HCT116 (cell line): ENCODE results near the gene PPM1H. TPM values are rescaled to one million over a fixed set of nuclear protein-coding genes. Genes with fewer than 3 reads are reported as not detected.

Experiments
- ATAC-seq: fragments of 200-7000 bp; cut with Tn5 transposase; 2 replicates; pipeline ENCODE4 v1.9.1; 2020; ENCODE audit warnings: mild to moderate bottlenecking, moderate library complexity
- BruUV-seq: library from RNA; stranded (reverse); fragments of 400-500 nt; replicated peaks from 2 replicates; lab custom pipeline; 2021; lab: Mats Ljungman, UMichigan
- CTCF ChIA-PET: fragments of 300-600 bp; sonication (Branson Sonifier 250); formaldehyde crosslinking; loops from one replicate; lab custom pipeline; 2021; ENCODE audit warnings: antibody characterized with exemption; lab: Charles Lee
- POLR2A ChIA-PET: fragments of 300-600, 350-600 bp; sonication (Branson Sonifier 250); formaldehyde crosslinking; loops from one replicate; lab custom pipeline; 2021; ENCODE audit warnings: antibody characterized with exemption; lab: Charles Lee
- RAD21 ChIA-PET, 2 experiments: fragments of 300-600 bp; sonication (Branson Sonifier 250); formaldehyde crosslinking; loops; one replicate each; lab custom pipeline; 2023; ENCODE audit warnings: low total read pairs in 2 of 2; ENCODE audit not compliant: uncharacterized antibody in 2 of 2, unreplicated experiment in 2 of 2, low non-redundant PET in 1 of 2; lab: Charles Lee
- DNase-seq: peaks from one replicate; pipeline ENCODE4 v3.0.0-alpha.2; 2010; ENCODE audit warnings: low read depth, low spot score
- H2AFZ ChIP-seq: fragments of 200-600 bp; shearing (Covaris generic), sonication (generic); 2 replicates; pipeline ENCODE4 v1.6.1; 2017; ENCODE audit warnings: low read depth, mixed run types, mixed read lengths, antibody characterized with exemption, low read length; ENCODE audit not compliant: poor library complexity, severe bottlenecking
- H3K27ac ChIP-seq: 2 replicates; pipeline ENCODE4 v1.5.1; 2012; ENCODE audit warnings: low read depth, low read length
- H3K27me3 ChIP-seq: fragments of 200-600 bp; sonication (generic); 2 replicates; pipeline ENCODE4 v1.6.1; 2016; ENCODE audit warnings: mixed run types, low read length, mixed read lengths; ENCODE audit not compliant: insufficient read depth
- H3K36me3 ChIP-seq, 2 experiments: fragments of 200-500 bp in 1 of 2; fragments of 200-600 bp in 1 of 2; sonication (Bioruptor generic) in 1 of 2; sonication (generic) in 1 of 2; 2 replicates each; pipeline versions ENCODE4 v1.5.1 to v1.6.1; 2014 to 2016; ENCODE audit warnings: low read length in 2 of 2, inconsistent platforms in 1 of 2, mixed read lengths in 1 of 2, mixed run types in 1 of 2; ENCODE audit not compliant: insufficient read depth in 2 of 2, control insufficient read depth in 1 of 2
- H3K4me1 ChIP-seq, 2 experiments: fragments of 200-600 bp in 1 of 2; sonication (generic) in 1 of 2; 2 replicates each; pipeline versions ENCODE4 v1.5.1 to v1.6.1; 2012 to 2017; ENCODE audit warnings: low read length in 2 of 2, inconsistent platforms in 1 of 2, mild to moderate bottlenecking in 1 of 2, mixed read lengths in 1 of 2, mixed run types in 1 of 2, moderate library complexity in 1 of 2; ENCODE audit not compliant: insufficient read depth in 2 of 2, control insufficient read depth in 1 of 2
- H3K4me2 ChIP-seq: fragments of 200-600 bp; sonication (generic); 2 replicates; pipeline ENCODE4 v1.6.1; 2017; ENCODE audit warnings: mixed run types, low read length, mixed read lengths
- H3K4me3 ChIP-seq, 2 experiments: fragments of 200-600 bp in 1 of 2; sonication (generic) in 1 of 2; replicated peaks in 1 of 2; 2 replicates each; pipeline ENCODE4 v1.5.1; 2011 to 2016; ENCODE audit warnings: low read length in 2 of 2, control low read depth in 1 of 2, low read depth in 1 of 2, mild to moderate bottlenecking in 1 of 2, mixed read lengths in 1 of 2, mixed run types in 1 of 2
- H3K79me2 ChIP-seq: fragments of 200-600 bp; sonication (generic); 2 replicates; pipeline ENCODE4 v1.6.1; 2017; ENCODE audit warnings: mild to moderate bottlenecking, mixed run types, low read length, moderate library complexity, mixed read lengths; ENCODE audit not compliant: insufficient read depth
- H3K9ac ChIP-seq: fragments of 200-600 bp; sonication (generic); 2 replicates; pipeline ENCODE4 v1.6.1; 2016; ENCODE audit warnings: low read length, mixed read lengths
- H3K9me2 ChIP-seq: fragments of 200-600 bp; sonication (generic), shearing (Covaris generic); 2 replicates; pipeline ENCODE4 v1.6.1; 2017; ENCODE audit warnings: mixed run types, mild to moderate bottlenecking, moderate library complexity; ENCODE audit not compliant: insufficient read depth
- H3K9me3 ChIP-seq, 2 experiments: fragments of 200-500 bp in 1 of 2; fragments of 200-600 bp in 1 of 2; sonication (Bioruptor generic) in 1 of 2; sonication (generic) in 1 of 2; 2 replicates each; pipeline ENCODE4 v1.6.1; 2014 to 2017; ENCODE audit warnings: low read length in 2 of 2, mixed read lengths in 2 of 2, inconsistent platforms in 1 of 2, low read depth in 1 of 2, mild to moderate bottlenecking in 1 of 2, mixed run types in 1 of 2, moderate library complexity in 1 of 2; ENCODE audit not compliant: control insufficient read depth in 1 of 2, insufficient read depth in 1 of 2
- H4K20me1 ChIP-seq: fragments of 200-600 bp; sonication (generic), shearing (Covaris generic); 2 replicates; pipeline ENCODE4 v1.6.1; 2017; ENCODE audit warnings: mixed run types, mild to moderate bottlenecking, moderate library complexity; ENCODE audit not compliant: insufficient read depth
- ATF3 ChIP-seq: IDR thresholded peaks from 2 replicates; pipeline ENCODE4 v1.6.1; 2012
- FOSL1 ChIP-seq: IDR thresholded peaks from 2 replicates; pipeline ENCODE4 v1.6.1; 2012; ENCODE audit warnings: low read depth
- MAX ChIP-seq: IDR thresholded peaks from 2 replicates; pipeline ENCODE4 v1.6.1; 2012
- REST ChIP-seq: IDR thresholded peaks from 2 replicates; pipeline ENCODE4 v1.6.1; 2012; ENCODE audit warnings: low read depth
- SIN3A ChIP-seq: IDR thresholded peaks from 2 replicates; pipeline ENCODE4 v1.6.1; 2012; ENCODE audit warnings: low read depth
- intact Hi-C: fragments of 100-400 bp; cut with micrococcal nuclease; formaldehyde crosslinking; loops from 2 replicates; pipeline ENCODE4 v1.10.0; 2022
- total RNA-seq: library from RNA; stranded (reverse); gene quantifications from one replicate; pipeline ENCODE4 v1.2.1, GENCODE V29; 2021; ENCODE audit not compliant: unreplicated experiment

Gene PPM1H
- total RNA-seq, 1 experiment from 2014 or later: 8.0 TPM

GRCh38 chr12:62757048-62757447 lies 177.9 kb downstream of the PPM1H start (continued):
- no peak for TF ChIP-seq REST

- no peak overlapping the region for H3K9ac ChIP-seq
- H3K4me1 ChIP-seq: no peaks in the 10 kb centered on the region; a peak in 1 of 4 replicates
- BruUV-seq: no TSS peak
- no peak for ATAC-seq
- ChIA-PET CTCF (no interaction called here), POLR2A (no interaction called here)
- no peak for DNase-seq
- TF ChIP-seq SIN3A (no peak), ATF3 (no peak), FOSL1 (no peak), MAX (no peak)
- TF ChIP-seq, all 23 proteins: peak for 0
- Histone ChIP-seq H4K20me1 (no peaks in the 10 kb centered on the region), H3K79me2 (no peaks in the 10 kb centered on the region), H3K4me2 (no peak overlapping the region), H3K4me3 (no peak overlapping the region), H3K27ac (no peak overlapping the region), H3K9me2 (no peaks in the 10 kb centered on the region), H3K27me3 (no peaks in the 10 kb centered on the region), H3K9me3 (no peaks in the 10 kb centered on the region), H2AFZ (no peak overlapping the region), H3K36me3 (no peaks in the 10 kb centered on the region)
- RAD21 ChIA-PET: no interaction called here
- intact Hi-C loops: no loop called here
Measured at GRCh38 chr12:62754706-62755105, 180.2 kb downstream of the PPM1H start.
